ENCODE results near the gene STX8.
"Not testable (repeated sequence)": the region's sequence is repeated elsewhere in the genome, so short reads cannot be mapped to it uniquely, and the experiment has no call there.

The STX8 gene

GRCh38 chr17:9498490-9498889 is 77.1 kb downstream of the STX8 start:
- peak; percentile 11 for DNase-seq

GRCh38 chr17:9488556-9488955 is 87.1 kb downstream of the STX8 start:
- DNase-seq, result no peak

DNA sequence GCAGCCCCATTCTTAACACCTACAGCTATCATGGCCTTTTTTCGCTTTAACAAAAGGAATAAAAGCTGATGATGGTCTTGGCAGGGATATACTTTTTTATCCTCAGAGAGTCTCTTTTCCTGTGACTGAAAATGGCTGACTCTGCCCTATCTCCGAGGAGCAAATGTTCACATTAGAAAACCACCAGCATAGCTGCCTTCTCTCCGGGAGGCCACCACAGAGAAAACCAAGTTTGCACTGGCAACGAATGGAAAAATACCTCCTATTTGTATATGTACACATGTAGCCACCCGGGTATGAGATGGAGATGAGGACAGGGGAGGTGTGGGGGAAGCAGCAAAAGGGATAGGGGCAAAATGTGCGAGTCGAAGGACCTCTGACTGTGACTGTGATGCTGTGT is 88.2 kb downstream of the STX8 start:
- DNase-seq, result no peak

GRCh38 chr17:9484789-9485188 is 90.8 kb downstream of the STX8 start:
- DNase-seq, result no peak

DNA sequence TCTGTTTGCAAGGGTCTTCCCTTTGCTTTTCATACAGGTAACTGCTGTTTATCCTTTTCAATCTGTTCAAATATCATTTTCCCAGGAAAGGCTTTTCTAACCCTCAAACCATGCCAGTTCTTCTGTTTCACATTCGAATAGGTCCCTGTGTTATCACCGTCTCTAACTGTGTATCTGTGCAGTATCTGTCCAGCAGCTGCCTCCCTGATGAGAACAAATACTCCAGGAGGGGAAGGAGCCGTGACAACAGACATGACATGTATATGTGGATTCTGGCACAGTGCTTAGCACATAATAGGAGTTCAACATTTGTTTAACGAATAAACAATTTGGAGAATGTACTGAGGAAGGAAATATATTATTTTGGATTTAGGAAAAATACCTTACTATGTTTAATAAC is 95.7 kb downstream of the STX8 start:
- DNase-seq, result no peak

DNA sequence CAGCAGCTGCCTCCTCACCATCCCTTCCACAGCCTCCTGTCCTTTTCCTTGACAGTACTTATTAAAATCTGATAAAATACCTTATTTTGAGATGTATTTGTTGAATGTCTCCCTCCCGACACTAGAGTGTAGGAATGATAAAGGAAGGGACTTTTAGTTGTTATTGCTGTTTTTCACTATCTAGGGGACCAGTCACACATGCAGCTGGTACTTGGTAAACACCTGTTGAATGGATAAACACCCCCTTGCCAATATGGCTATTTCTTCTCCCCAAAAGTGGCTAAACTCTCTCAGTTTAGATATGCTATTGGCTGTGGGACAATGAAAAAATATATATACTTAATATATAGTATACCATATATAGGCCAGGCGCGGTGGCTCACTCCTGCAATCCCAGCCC is 96.7 kb downstream of the STX8 start:
- DNase-seq, result no peak

GRCh38 chr17:9475101-9475658 is 100.4 kb downstream of the STX8 start:
- DNase-seq, result no peak

DNA sequence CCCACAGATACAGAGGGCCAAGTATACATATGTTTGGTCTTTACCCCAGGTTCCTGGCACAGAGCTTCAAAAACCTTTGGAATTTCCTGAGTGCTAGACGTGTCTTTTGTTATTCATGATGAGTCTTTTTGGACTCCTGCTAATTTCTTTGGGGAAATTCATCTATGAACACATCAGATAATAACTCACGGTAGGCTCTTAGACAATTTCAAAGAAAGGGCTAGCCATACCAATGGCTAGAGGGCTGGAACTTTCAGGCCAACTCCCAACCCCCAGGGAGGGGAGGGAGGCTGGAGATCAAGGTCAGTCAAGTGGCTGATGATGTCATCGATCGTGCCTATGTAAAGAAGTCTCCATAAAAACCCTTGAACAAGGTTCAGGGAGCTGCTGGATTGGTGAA is 101.9 kb downstream of the STX8 start:
- DNase-seq, result no peak

- no peak for DNase-seq
Observed at GRCh38 chr17:9472541-9472940, 103.1 kb downstream of the STX8 start.

- DNase-seq, result no peak
Observed at GRCh38 chr17:9472094-9472493, 103.5 kb downstream of the STX8 start.

- DNase-seq, result peak; percentile 64
Observed at GRCh38 chr17:9470171-9470570, 105.4 kb downstream of the STX8 start.

DNA sequence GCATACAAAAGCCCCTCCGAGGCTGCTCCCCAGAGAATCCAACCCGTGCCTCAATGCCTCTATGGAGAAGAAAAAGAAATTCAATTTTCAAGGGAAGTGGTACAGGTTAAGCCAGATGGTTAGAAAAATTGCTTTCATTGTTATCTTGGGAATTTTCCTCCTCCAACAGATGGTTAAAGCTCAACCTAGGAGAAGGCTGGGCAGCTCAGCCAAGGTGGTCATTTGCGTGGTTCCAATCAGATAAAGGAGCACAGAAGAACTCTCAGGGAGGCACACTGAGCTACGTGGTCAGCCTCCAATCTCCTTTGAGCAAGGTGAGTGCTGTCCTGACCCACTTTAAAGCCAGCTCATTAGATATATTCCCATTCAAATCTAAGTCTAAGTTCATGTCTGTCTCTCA is 106.7 kb downstream of the STX8 start:
- no peak for DNase-seq

DNA sequence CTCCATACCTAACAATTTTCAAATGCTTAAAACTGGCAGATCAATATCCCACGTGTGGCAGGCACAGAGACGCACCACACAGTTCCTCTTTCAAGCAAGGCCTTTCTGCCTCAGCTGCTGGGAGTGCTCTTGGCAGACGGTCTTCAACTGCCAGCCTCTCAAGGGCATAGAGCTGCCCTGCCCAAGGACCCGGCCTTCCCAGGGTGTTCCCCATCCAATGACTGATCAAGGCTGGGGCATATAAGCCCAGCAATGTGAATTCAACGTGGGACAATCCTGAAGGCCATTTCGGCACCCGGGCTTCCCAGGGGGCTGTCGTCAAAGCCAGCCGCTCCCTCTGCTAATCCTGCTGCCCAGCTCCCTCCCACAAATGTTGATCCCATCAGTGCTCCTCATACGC is 107.1 kb downstream of the STX8 start:
- DNase-seq, result peak; percentile 33

- no peak for DNase-seq
Observed at GRCh38 chr17:9467518-9467917, 108.1 kb downstream of the STX8 start.

DNA sequence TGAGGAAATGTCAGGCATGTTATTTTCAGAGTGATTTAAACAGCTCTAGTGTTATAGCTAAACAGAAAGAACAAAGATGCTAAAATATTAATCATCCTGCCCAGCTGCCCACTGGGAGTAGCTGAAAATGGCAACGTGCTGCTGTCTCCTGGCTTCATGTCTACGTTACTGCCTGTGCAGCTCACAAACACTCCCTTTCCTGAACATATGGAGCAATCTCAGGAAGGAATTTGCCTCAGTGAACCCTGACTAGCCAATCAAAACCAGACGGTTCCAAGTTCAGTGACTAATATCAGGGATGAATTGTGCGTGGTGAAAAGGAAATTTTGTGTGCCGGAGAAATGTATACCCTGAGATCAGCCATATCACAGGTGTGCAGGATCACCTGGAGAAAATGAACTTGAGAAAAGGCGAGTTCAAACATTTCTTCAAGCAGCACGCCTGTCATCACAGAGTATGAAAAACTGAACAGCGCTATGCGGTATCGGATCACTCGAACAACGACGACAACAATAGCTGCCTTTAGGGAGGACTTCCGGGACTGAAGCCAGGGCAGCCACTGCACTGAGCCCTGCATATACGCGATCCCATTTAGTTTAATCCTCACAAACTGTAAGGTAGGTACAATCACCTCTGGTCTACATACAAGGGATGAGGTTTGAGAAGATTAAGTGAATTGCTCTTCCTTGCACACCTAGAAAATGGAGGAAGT is 110.3 kb downstream of the STX8 start:
- no peak for DNase-seq

- no peak for DNase-seq
Observed at GRCh38 chr17:9457005-9457404, 118.6 kb downstream of the STX8 start.

GRCh38 chr17:9456330-9456729 is 119.3 kb downstream of the STX8 start:
- DNase-seq, result no peak

DNA sequence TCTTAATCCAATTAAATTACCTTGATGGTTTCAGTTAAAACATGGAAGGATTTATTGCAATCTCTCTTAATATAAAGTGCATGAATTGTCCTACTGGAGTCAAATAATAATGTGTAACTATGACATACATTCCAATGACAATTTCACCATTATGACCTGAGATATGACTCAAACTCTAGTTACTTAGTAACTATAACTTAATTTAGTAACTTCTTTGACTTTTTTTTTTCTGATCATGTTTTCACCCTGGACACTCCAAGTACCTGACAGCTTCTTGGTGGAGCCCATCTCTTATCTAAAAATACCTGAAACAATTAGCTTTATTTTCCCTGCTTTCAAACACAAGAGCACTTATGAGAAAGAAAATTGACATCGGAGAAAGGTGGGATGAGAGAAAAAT is 123.7 kb downstream of the STX8 start:
- no peak for DNase-seq

DNA sequence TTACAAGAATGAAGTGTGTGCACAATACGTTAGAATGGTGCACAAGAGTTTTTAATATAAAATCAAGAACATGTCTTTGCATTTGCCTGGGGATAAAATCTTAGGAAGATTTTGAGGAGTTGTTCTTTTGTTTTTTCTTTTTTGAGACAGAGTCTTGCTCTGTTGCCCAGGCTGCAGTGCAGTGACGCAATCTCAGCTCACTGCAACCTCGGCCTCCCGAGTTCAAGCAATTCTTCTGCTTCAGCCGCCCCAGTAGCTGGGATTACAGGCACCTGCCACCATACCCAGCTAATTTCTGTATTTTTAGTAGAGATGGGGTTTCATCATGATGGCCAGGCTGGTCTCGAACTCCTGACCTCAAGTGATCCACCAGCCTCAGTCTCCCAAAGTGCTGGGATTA is 128.3 kb downstream of the STX8 start:
- not testable (repeated sequence) for DNase-seq

GRCh38 chr17:9446528-9446927 is 129.1 kb downstream of the STX8 start:
- DNase-seq, result no peak

DNA sequence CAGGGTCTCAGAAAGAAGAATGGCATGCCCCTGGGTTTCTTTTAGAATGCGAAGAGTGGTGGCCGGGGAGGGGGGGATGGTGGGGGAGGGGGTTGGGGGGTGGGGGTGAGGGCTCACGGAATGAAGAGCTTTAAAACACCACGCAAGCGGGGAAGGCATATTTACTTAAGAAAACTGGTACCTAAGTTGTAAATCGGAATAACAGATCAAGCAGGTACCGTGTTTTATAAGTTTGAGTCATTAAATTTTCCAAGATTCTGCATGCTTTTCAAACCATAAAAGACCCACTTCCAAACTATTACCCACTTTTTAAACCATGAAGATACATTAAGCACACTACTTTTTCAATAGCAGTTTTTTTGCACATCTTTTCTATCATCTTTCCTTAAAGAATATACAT is 130.2 kb downstream of the STX8 start:
- no peak for DNase-seq

DNA sequence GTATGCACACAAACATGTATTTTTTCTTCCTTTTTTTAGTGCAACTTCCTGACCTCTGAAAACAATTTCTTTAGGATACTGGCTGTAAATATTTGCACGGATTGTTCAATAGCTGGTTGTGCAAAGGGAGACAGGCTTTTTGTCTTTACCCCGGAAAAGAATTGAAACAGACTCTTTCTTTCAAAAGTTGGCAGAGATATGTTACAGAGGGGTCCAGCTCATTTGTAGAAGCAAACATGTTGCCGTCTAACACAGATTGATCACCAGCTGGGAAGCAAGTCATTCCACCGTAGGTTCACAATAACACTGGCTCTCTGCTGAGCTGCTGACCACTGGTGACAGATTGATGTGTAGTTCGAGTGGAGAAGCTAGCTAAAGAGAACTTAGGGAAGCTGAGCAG is 130.9 kb downstream of the STX8 start:
- DNase-seq, result no peak

DNA sequence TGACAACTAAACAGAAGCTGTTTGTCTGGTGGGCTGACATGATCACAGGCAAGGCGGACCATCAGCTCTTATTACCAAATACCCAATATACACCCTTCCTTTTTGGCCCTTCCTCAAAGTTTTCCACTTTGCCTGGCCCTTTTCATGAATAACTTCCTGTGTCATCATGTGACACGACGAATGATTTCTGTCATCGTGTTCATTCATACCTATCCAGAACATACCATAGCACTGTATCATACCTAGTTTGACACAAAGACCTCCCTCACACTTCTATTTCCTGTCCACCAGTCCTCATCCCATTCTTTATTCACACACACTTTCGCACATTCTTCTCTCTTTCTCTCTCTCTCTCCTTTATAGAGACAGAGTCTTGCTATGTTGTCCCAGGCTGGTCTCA is 131.8 kb downstream of the STX8 start:
- no peak for DNase-seq

DNA sequence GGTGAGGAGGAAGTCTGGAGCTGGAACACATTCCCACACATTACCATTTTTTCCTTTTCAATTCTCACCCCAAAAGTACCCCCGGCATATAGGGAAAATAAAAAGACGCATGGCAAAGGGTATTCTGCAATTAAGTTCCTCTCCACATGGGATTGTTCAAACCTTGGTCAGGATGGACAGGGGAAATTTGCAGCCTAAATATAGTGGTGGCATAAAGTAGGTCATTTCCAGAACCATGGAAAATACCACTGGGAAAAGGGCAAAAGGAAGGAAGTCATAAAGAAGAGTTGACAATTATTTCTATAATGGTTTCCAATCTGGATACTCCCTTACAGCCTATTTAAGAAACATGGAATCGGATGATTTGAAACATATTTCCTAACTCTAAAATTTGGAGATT is 135.8 kb downstream of the STX8 start:
- DNase-seq, result no peak

GRCh38 chr17:9436630-9437029 is 139.0 kb downstream of the STX8 start:
- DNase-seq, result no peak
